RCC 7860 (cell line): Measurements from ENCODE around the gene FBXL17.

Source experiments
- DNase-seq: peaks from one replicate; pipeline ENCODE4 v3.0.0-alpha.2; 2015; ENCODE audit warnings: low spot score
- FAIRE-seq: peaks from 2 replicates; lab custom pipeline; 2012; peaks lifted over from hg19 to GRCh38; lab: Jason Lieb, UNC

The FBXL17 gene

DNA sequence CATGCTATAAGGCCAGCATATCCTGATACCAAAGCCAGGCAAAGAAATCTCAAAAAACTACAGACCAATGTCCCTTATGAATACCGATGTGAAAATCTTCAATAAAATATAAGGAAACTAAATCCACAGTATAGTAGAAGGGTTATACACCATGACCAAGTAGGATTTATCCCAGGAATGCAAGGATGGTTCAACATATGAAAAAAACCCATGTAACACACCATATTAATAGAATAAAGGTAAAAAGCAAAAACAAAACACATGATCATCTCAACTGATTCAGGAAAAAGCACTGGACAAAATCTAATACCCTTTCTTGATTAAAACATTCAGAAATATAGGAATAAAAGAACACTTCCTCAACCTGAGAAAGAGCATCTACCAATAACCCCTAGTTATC is 6.1 kb downstream of the FBXL17 start:
- no peak for FAIRE-seq
- DNase-seq: no peak

DNA sequence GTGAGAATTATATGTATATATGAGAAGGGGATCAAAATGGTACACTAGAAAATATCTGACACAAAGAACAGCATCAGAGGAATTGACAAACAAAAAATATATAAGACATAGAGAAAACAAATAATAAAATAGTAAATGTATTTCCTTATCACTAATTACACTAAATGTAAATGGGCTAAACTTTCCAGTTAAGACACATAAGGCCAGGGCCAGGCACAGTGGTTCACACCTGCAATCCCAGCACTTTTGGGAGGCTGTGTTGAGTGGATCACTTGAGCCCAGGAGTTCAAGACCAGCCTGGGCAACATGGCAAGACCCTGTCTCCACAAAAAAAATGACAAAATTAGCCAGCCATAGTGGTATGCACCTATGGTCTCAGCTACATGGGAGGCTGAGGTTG is 8.5 kb downstream of the FBXL17 start:
- FAIRE-seq: no peak
- DNase-seq: no peak

DNA sequence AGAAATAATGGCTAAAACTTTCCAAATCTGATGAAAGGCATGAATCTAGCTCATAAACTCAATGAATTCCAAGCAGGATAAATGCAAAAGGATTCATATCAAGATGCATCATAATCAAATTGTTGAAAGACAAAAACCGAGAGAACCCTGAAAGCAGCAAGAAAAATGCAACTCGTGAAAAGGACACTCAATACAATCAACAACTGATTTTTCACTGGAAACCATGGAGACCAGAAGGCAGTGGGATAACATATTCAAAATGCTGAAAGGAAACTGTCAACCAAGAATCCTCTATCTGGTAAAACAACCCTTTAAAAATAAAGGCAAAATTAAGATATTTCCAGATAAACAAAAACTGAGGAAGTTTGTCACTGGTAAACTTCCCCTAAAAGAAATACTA is 9.5 kb downstream of the FBXL17 start:
- DNase-seq (no peak), FAIRE-seq (no peak)

DNA sequence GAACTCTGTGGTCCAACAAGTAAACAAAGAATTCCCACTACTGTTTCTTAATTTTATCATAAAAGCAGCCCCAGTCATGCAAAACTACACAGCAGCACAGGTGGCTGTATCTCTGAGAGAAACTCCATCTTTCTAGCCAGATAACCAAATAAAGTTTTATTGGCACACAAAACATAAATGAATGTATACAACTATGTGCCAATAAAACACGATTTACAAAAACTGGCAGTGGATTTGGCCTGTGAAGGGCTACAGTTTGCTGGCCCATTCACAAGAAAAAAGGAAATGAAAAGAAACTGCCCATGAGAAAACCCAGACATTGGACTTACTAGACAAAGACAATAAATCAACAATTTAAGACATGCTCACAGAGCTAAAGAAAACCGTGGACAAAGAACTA is 10.6 kb downstream of the FBXL17 start:
- FAIRE-seq: no peak
- no peak for DNase-seq

DNA sequence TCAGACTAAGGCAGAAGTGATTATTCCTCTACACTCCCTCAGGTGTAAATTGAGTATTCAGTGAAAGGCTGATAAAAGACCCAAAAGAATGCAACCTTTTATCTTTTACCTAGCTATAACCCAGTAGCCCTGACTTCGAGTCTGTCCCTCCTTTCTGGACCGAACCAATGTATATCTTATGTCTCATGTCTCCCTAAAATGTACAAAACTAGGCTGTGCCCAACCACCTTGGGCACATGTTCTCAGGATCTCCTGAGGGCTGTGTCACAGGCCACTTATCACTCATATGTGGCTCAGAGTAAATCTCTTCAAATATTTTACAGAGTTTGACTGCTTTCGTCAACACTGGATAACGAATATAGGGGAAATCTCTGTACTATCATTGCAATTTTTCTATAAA is 12.7 kb downstream of the FBXL17 start:
- DNase-seq: no peak
- FAIRE-seq: no peak

DNA sequence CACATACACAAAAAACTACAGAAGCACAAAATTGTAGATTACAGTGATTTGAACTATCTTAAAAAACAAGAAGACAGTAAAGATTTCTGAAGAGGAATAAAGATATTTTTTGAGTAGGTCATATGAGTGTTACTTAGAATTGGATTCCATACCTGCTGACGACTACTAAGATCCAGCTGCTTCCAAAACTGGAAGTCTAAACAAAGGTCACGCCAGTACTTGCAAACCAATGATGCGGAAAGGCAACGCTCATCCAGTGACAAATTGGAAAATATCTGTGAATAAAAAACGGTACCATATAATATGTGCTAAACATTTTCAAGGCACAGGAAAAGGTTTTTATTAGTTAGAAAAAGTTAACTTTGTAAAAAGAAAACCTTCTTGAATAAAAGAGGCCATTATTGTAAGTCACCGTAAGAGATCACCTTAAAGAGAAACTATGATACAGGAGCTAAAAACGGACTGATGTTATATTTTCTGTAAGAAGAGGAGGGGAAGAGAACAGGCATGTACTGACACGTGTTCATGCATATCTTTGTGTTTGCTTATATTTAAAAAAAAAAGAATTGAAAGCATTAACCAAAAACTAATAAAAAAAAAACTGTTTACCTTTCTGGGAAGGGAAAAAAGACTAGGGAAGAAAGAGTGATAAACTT is 14.1 kb downstream of the FBXL17 start:
- FAIRE-seq: no peak
- DNase-seq: no peak

DNA sequence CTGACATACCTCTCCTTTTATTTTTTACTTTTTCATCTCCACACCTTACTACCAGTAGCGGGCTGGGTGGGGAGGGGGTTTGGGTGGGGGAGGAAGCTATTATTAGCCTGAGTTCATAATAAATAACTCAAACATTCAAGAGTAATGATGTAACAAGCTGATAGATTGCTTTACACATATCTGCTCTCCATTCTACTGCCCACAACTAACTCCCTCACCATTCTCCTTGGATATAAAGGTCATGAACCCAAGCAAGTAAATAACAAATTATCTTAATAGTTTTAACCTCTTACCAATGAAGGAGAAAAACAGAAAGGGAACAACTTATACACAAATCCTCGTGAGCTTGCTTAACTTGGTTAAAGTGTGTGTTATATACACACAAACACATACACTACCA is 15.4 kb downstream of the FBXL17 start:
- DNase-seq (no peak), FAIRE-seq (no peak)

DNA sequence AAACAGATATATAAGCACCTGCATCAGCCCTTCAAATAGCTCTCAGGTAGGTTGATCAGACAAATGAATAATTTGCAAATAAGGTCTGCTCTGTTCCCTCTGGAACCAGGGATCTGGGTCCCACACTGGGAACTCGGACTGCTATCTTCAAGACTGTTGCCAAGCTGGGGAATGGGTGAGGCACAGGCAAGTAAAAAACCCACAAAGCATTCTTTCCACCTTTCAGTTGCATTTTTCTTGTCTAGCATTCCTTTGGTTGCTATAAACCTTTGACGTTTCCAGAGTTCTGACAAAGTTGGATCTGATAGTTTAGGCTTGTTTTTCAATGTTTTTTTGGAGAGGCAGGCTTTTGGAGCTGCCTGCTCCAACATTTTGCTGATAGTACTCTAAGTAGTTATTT is 20.1 kb downstream of the FBXL17 start:
- FAIRE-seq (no peak), DNase-seq (no peak)

DNA sequence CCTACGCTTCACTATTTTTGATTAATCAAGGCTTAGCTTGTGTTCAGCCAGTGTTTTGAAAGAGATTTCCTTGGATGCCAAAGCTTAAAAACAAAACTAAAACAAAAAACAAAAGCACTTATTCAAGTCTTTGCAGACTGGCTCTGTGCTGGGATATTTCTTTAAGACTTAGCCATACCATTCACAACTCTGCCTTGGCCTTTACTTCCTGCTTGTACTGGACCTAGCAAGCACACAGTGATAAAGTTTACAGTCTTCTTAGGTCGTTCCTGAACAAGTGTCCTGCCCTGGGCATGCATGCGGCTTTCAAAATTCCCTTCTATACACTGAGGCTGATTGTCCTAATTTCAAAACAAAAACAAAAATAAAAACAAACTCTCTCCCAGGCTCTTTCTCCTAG is 20.7 kb downstream of the FBXL17 start:
- FAIRE-seq (no peak), DNase-seq (no peak)

DNA sequence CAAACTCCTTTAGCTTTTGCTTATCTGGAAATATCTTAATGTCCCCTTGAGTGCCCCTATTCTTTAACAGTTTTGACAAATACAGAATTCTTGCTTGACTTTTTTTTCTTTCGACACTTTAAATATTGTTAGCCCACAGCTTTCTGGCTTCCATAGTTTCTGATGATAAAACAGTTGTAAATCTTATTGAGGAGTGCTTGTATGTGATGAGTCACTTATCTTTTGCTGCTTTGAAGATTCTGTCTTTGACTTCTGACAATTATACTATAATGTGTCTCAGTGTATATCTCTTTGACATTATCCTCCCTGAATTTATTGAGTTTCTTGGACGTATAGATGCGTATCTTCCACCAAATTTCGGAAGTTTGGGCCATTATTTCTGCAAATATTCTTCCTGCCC is 21.6 kb downstream of the FBXL17 start:
- FAIRE-seq (no peak), DNase-seq (no peak)

DNA sequence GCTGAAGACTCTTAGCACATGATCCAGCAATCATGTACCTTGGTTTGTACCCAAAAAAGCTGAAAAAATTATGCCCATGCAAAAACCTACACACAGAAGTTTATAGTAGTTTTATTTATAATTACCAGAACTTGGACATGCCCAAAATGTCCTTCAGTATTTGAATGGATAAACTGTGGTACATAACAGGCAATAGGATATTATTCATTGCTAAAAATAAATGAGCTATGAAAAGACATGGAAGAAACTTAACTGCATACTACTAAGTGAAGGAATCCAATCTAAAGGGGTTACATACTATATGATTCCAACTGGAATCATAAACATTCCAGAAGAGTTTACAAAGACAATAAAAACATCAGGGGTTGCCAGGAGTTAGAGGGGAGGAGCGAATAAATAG is 25.6 kb downstream of the FBXL17 start:
- FAIRE-seq: no peak
- DNase-seq: no peak

DNA sequence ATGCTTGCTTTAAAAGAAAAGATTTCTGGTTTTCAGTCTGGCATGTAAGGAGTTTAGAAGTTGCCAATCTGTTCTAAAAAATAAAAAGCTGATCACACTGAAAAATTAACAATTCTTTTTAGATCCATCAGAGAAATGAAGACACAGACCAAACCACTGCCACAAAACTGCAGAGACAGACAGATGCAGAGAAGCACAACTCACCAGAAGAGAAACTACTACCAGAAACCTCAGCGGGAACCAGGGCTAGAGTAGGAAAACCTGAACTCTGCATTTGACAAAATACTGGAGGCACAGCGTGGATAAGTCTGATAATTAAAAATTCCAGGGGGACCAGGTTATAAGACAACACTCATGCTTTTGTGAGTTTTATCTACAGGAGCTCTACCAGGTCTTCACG is 28.8 kb downstream of the FBXL17 start:
- DNase-seq: no peak
- FAIRE-seq: no peak

DNA sequence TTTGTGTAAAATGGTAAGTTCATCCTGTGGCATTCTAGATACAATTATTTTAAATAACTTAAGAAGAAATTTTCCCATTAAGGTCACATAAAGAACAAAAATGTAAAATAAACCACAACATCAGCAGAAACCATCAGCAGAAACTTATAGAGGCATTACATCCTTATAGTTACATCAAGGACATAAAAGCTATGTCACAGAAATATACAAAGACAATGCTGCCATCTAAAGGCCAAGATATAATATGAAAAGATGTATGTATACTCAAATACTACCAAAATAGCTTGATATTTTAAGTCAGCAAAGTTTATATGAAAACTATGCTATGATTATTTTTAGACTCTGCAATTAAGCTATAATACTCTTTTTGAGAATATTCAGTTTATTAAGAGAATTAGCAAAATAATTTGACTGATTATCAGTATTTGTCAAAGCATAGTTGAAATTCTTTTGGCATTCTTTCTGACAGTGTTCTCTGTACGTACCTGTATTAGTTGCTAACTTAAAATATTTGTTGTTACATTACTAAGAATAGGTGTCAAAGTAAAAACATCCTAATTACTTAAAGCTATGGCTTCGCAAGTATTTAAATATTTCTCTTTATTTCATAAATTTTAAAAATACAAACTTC is 36.2 kb downstream of the FBXL17 start:
- DNase-seq (peak; percentile 46), FAIRE-seq (peak; percentile 82)

DNA sequence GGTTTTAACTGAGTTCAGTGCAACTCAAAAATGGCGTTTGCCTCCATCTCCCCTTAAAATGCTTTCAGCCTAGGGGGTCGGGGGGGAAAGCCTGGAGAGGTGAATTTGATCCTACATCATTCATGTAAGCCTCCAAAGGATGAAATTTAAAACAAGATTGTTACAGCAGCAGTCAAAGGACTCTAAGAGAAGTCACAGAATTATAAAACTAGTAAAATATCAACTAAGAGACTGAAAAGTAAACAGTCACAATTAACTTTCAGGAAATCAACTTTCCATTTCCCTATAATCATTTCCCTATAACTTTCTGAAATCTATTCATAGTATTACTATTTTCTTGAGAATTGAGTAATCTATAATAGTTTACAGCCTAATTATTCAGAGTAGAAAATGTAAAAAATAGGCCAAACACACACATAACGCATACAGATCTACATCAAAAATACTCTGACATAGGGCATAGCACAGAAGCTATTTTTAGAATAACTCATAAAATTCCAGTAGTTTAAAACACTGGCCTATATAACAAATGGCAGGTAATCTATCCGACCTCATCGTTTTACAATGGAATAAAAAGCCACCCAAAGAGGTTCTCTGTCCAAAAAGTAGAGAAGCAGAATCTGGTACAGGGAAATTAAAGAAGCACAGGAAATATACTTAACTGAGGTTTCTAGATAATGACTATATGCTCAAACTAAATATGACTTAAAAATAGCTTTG is 37.6 kb downstream of the FBXL17 start:
- no peak for FAIRE-seq

DNA sequence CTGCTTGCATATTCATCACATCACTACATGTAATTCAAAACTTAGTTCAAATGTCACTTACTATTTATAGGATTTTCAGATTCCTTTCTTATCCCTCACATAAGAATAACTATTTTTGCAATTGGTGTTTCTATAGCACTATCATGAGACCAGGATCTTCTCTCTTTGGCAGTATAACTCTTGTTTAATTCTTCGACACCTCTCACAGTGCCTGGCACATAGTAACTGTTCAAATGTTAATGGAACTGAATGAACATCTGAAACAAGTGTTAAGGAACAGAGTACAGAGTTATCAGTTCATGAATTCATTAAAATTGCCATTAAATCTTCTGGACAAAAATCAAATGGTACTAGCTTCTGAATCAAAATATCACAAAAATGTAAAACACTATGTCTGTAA is 40.0 kb downstream of the FBXL17 start:
- FAIRE-seq (no peak), DNase-seq (no peak)

More for the DNA sequence above, 37.6 kb downstream of the FBXL17 start:
- DNase-seq: no peak

DNA sequence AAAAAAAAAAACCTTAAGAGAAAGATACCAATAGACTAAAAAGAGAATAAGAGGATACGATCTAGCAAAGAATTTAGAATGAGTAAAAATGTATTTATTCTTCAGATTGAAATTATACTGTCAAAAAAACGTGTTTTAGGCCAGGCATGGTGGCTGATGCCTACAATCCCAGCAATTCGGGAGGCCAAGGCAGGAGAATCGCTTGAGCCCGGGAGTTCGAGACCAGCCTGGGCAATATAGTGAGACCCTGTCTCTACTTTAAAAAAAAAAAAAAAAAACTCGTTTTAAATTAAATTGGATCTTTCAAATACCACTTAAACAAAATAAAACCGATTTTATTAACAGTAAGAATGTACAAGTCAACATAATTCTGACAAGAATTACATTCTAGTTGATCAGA is 41.8 kb downstream of the FBXL17 start:
- no peak for FAIRE-seq
- DNase-seq: no peak

DNA sequence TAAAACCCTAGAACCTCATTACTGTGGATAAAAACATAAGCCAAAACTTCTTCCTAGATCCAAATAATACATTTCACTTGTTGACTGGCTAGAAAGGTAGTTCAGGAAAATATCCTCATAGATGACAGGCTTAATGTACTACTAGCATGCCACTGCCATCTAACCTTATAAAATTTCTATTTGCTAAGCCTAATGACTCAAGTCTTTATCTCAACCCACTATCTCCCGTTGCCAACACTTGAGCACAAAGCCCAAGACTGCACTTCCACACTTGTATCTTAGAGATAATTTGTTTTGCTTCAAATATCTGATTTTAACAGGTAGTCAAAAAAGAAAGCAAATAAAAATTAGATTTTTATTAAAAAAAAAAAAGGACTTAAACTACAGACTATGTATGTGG is 42.7 kb downstream of the FBXL17 start:
- FAIRE-seq (peak; percentile 8), DNase-seq (no peak)

DNA sequence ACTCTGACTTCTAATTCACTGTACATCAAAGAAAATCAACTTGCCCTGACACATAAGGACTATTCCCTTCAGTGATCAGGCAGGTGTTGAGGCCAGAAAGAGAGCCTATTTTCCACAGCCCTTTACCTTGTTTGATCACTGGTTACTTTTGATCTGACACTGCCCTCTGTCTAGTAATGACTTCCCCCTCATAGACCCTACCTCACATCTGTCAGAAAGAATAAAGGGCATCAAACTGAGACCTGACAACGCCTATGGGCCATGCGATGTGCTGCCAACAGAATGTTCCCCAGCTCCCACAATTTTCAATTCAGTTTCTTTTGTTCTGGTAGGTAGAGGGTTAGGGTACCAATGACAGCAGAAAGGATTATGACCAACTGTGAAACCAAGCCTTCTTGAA is 47.7 kb downstream of the FBXL17 start:
- no peak for FAIRE-seq

DNA sequence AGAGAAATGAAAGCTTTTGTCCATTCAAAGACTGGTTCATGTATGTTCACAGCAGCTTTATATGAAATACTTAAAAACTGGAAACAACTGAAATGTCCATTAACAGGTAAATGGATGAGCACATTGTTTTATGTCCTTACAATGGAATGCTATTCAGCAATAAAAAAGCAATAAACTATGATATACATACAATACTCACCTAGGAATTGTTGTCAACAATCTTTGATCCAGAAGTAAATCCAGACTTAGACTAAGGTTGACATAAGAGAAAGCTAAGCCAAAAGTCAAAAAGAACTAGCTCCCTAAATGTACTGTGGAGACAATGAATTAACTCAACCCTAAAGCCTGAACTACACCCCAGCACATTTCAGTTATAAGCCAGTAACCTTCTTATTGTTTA is 54.9 kb downstream of the FBXL17 start:
- DNase-seq (no peak), FAIRE-seq (no peak)

More for the DNA sequence above, 47.7 kb downstream of the FBXL17 start:
- no peak for DNase-seq

DNA sequence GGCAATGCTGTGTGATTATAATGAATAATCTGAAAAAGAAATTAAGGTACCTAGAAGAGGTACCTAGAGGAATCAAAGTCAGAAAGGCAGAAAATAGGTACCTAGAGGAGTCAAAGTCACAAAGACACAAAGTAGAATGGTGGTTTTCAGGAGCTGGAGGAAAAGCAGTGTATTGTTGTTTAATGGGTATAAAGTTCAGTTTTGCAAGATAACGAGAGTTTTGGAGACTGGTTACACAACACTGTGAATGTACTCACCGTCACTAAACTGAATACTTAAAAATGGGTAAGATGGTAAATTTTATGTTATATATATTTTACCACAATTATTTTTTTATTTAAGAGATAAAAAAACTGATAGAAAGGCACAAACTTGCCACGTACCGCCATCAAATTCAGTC is 57.0 kb downstream of the FBXL17 start:
- no peak for FAIRE-seq
- no peak for DNase-seq

DNA sequence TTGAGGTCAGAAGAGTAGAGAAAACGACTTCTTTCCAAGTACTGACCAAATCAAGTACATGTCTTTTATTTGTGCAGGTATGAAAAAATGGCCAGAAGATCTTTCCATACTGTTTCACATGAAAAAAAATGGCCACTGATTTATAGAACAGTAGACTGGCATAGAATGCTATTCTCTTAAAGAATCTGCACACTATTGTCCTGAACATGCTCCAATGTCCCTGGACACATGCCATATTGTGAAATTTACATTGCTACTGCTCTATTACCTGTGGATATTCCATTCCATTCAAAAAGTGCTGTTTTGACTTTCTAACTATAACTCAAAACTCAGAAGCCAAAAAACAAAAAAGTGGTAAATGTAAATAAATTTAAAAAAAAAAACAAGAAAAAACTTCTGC is 60.6 kb downstream of the FBXL17 start:
- DNase-seq (no peak), FAIRE-seq (no peak)

DNA sequence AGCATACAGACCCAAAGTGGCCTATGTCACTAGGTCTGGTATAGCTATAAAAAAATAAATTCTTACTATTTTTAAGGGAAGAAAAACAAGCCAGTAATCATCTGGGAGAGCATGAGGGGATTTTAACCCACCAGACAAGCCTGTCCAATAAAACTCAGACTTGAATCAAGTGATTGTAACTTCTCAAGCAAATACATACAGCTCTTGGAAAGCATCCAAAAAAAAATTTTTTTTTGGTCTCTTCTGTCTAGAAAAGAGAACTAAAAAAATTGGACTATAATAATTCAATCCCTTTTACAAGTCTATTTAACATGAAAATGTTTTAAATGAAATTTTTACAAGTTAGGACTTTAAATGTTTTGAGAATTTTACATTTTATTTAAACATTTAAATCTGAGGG is 61.7 kb downstream of the FBXL17 start:
- FAIRE-seq: no peak
- no peak for DNase-seq
